Naive thymus-derived CD8-positive, alpha-beta T cell (primary cell): ENCODE data around the gene BRD8. TPM values are rescaled to one million over a fixed set of nuclear protein-coding genes. Genes with fewer than 3 reads are reported as not detected.
A peak's percentile ranks its signal among the peaks of the same experiment; 100 is the strongest.

Experiments
- ATAC-seq, 2 donors: fragments of 150-1000 bp; cut with Tn5 transposase in 1 of 2; sonication (Bioruptor Pico), chemical (Tn5 transposase) in 1 of 2; 1 replicate in 1 of 2; 2 replicates in 1 of 2; pipeline ENCODE4 v1.10.0; 2021; ENCODE audit warnings: mild to moderate bottlenecking in 2 of 2, moderate library complexity in 2 of 2
- POLR2A ChIA-PET: fragments of 350-600 bp; sonication (Branson Sonifier 250); formaldehyde crosslinking; loops from one replicate; lab custom pipeline; 2021; ENCODE audit warnings: antibody characterized with exemption; lab: Charles Lee
- DNase-seq, 10 donors: peaks; one replicate each; pipeline versions ENCODE4 v3.0.0 to v3.0.0-alpha.2; 2020 to 2022
- H3K27ac Mint-ChIP-seq, 10 donors: one replicate each; pipeline ENCODE4 v1.8.0; 2020 to 2022; ENCODE audit warnings: mild to moderate bottlenecking in 10 of 10, mixed read lengths in 10 of 10, moderate library complexity in 4 of 10, inconsistent platforms in 1 of 10
- H3K27me3 Mint-ChIP-seq, 5 donors: one replicate each; pipeline ENCODE4 v1.8.0; 2021 to 2022; ENCODE audit warnings: mixed read lengths in 5 of 5
- H3K36me3 Mint-ChIP-seq, 3 donors: one replicate each; pipeline ENCODE4 v1.8.0; 2020 to 2022; ENCODE audit warnings: mixed read lengths in 3 of 3, mild to moderate bottlenecking in 2 of 3, inconsistent platforms in 1 of 3
- H3K4me1 Mint-ChIP-seq, 4 donors: one replicate each; pipeline ENCODE4 v1.8.0; 2021 to 2022; ENCODE audit warnings: mixed read lengths in 4 of 4
- H3K4me3 Mint-ChIP-seq, 10 donors: one replicate each; pipeline ENCODE4 v1.8.0; 2020 to 2022; ENCODE audit warnings: mild to moderate bottlenecking in 10 of 10, mixed read lengths in 10 of 10, moderate library complexity in 6 of 10, inconsistent platforms in 1 of 10
- H3K9me3 Mint-ChIP-seq, 9 donors: one replicate each; pipeline ENCODE4 v1.8.0; 2020 to 2022; ENCODE audit warnings: mixed read lengths in 9 of 9, mild to moderate bottlenecking in 3 of 9, inconsistent platforms in 1 of 9, moderate library complexity in 1 of 9
- polyA plus RNA-seq, 3 donors: library from polyadenylated mRNA; unstranded; fragments of 300-500 nt; fragmentation: Illumina TruSeq; gene quantifications; one replicate each; pipeline ENCODE4 v1.2.3, GENCODE V29; 2021
- total RNA-seq, 8 experiments: library from RNA in 2 of 8; stranded (reverse) in 2 of 8; gene quantifications; one replicate each; pipeline ENCODE4 v1.2.3 and lab custom pipeline; 2021 to 2026

BRD8 gene
- total and polyA plus RNA-seq, 5 experiments from 2014 or later, result 24.0 to 77.4 (median 37.7) TPM

DNA sequence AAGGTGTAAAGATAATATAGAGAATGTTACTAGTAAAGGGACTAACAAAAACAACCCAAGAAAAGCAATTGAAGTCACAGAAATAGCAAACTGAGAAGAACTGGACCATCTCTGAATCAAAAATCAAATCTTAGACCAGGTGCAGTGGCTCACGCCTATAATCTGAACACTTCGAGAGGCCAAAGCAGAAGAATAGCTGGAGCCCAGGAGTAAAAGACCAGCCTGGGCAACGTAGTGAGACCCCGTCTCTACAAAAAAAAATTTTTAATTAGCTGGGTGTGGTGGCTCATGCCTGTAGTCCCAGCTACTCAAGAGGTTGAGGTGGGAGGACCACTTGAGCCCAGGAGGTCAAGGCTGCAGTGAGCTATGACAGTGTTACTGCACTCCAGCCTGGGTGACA lies 67.2 kb downstream of the BRD8 start:
- H3K27me3 Mint-ChIP-seq, result peaks cover 0 to 1% (median 0%) of the 10 kb centered on the region in 5 donors
- POLR2A ChIA-PET, result no interaction called here
- H3K4me1 Mint-ChIP-seq, result peaks cover 0 to 1% (median 0%) of the 10 kb centered on the region in 4 donors
- H3K9me3 Mint-ChIP-seq, result no peaks in the 10 kb centered on the region
- ATAC-seq (no peak), DNase-seq (no peak)
- H3K27ac Mint-ChIP-seq, result no peak overlapping the region
- no peak overlapping the region for H3K4me3 Mint-ChIP-seq
- H3K36me3 Mint-ChIP-seq, result no peaks in the 10 kb centered on the region

DNA sequence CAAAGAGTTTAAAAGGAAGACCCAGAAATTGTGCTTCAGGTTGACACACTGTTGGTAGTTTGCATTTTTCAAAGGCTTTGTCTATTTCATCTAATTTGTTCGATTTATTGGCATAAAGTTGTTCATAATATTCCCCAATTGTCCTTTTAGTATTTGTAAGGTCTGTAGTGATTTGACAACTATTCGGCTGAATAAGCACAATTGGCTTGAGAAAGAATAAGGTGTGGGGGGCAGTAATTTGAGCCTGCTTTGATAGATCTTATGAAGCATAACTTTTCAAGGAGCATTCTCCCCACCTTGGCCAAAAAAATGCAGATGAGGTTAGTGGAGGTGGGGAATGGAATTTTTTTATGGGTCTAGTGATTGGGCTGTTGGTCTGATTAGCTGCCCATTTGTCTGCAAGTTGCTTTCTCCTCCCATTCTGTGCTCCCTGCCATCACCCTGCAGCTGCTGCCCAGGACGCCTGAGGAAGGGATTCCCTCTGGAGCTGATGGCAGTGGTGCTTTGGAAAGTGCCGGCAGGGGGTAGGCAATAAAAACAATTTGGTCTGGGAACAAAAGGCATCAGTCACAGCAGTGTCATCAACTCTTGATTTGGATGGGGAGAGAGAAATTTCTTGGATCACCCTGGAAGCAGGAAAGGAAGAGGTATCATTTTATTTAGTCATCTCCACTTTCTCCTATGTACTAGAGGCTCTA lies 68.0 kb downstream of the BRD8 start:
- Mint-ChIP-seq H3K9me3 (no peaks in the 10 kb centered on the region), H3K4me1 (peaks cover 0 to 1% (median 0%) of the 10 kb centered on the region in 4 donors), H3K27ac (no peak overlapping the region), H3K27me3 (peaks cover 0 to 1% (median 0%) of the 10 kb centered on the region in 5 donors), H3K36me3 (no peaks in the 10 kb centered on the region), H3K4me3 (no peak overlapping the region)
- DNase-seq (no peak), ATAC-seq (no peak)
- POLR2A ChIA-PET, result no interaction called here

DNA sequence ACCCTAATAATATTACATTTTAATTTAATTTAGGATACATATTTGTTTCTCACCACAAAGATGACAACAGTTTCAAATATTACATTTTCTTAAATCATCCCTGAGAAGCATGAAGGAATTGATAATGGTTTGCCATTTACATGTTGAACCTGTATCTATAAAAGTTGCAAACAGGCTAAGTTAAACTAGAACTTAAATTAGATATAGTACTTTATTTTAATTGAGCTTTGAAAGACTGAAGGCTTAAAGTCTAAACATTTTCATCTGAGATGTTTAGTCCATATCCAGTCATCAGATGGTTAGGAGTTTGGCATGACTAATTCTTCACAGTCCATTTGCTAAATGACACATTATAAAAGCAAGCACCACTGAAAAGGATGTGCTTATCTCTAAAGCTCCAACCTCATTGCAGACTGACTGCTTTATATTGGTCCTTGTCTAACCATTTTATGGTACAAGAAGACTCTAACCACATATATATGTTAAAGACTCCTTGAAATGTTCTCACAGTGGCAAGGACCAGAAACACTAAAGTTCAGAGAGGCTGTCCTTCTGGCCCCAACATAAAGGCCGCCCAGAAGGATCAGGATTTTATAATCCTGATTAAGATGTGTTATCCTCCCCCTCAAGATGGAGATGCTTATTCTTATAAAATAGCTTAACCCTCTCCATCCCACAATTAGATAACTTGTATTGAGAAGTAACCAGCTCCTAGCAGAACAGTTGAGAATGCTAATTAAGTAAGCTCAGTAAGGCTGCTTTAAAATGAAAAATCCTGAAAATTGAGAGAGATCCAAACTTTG lies 68.8 kb downstream of the BRD8 start:
- H3K36me3 Mint-ChIP-seq, result no peaks in the 10 kb centered on the region
- POLR2A ChIA-PET, result no interaction called here
- ATAC-seq (no peak), DNase-seq (no peak)
- H3K4me1 Mint-ChIP-seq, result peaks cover 0 to 1% (median 0%) of the 10 kb centered on the region in 4 donors
- H3K9me3 Mint-ChIP-seq, result no peaks in the 10 kb centered on the region
- H3K27ac Mint-ChIP-seq, result no peak overlapping the region
- H3K27me3 Mint-ChIP-seq, result peaks cover 0 to 1% (median 0%) of the 10 kb centered on the region in 5 donors
- no peak overlapping the region for H3K4me3 Mint-ChIP-seq

DNA sequence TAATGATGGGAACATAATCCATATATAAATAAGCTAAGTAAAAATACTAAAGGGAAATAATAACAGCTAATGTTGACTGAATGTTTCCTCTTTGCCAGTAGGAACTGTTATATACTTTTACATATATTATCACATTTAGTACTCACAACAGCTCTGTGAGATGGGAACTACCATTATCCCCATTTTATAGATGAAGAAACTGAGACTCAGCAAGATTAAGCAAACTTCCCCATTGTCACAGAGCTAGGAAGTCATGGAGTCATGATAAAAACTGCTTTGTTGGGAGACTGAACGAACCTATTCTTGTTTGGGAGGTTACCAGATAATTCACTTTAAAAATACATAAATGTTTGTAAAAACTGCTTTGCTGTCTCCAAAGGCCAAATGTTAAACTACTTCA lies 71.2 kb downstream of the BRD8 start:
- Mint-ChIP-seq H3K4me1 (peaks cover 0 to 7% (median under 1%) of the 10 kb centered on the region in 4 donors), H3K9me3 (no peaks in the 10 kb centered on the region), H3K27me3 (peaks cover 0 to 1% (median 0%) of the 10 kb centered on the region in 5 donors), H3K4me3 (no peak overlapping the region), H3K36me3 (no peaks in the 10 kb centered on the region), H3K27ac (no peak overlapping the region)
- POLR2A ChIA-PET, result no interaction called here
- ATAC-seq, result no peak
- no peak for DNase-seq

DNA sequence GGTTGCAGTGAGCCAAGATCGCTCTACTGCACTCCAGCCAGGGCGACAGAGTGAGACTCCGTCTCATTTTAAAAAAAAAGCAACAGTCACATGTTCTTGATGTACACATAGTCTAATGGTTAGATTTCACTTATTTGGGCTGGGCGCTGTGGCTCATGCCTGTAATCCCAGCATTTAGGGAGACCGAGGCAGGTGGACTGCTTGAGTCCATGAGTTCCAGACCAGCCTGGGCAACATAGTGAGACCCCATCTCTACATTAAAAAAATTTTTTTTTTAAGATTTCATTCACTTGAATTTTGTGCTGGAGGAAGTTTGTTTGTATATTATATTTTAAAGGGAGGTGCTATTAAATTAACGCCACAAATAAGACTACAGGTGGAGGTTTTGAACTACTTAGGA lies 72.7 kb downstream of the BRD8 start:
- H3K27ac Mint-ChIP-seq, result no peak overlapping the region
- peaks cover 0 to 7% (median under 1%) of the 10 kb centered on the region in 4 donors for H3K4me1 Mint-ChIP-seq
- no peak overlapping the region for H3K4me3 Mint-ChIP-seq
- peaks cover 0 to 8% (median 3%) of the 10 kb centered on the region in 5 donors for H3K27me3 Mint-ChIP-seq
- H3K9me3 Mint-ChIP-seq, result no peaks in the 10 kb centered on the region
- POLR2A ChIA-PET, result no interaction called here
- H3K36me3 Mint-ChIP-seq, result no peaks in the 10 kb centered on the region
- no peak for DNase-seq
- ATAC-seq, result no peak

- Mint-ChIP-seq H3K4me3 (no peak overlapping the region), H3K27ac (no peak overlapping the region), H3K36me3 (peaks cover 0 to 7% (median 0%) of the 10 kb centered on the region in 3 donors), H3K4me1 (peaks cover 0 to 7% (median 0%) of the 10 kb centered on the region in 4 donors), H3K9me3 (no peaks in the 10 kb centered on the region), H3K27me3 (peaks cover 6 to 16% (median 10%) of the 10 kb centered on the region in 5 donors)
- ATAC-seq (no peak), DNase-seq (no peak)
- POLR2A ChIA-PET, result no interaction called here
Observed at GRCh38 chr5:138103319-138103637, 75.2 kb downstream of the BRD8 start.

DNA sequence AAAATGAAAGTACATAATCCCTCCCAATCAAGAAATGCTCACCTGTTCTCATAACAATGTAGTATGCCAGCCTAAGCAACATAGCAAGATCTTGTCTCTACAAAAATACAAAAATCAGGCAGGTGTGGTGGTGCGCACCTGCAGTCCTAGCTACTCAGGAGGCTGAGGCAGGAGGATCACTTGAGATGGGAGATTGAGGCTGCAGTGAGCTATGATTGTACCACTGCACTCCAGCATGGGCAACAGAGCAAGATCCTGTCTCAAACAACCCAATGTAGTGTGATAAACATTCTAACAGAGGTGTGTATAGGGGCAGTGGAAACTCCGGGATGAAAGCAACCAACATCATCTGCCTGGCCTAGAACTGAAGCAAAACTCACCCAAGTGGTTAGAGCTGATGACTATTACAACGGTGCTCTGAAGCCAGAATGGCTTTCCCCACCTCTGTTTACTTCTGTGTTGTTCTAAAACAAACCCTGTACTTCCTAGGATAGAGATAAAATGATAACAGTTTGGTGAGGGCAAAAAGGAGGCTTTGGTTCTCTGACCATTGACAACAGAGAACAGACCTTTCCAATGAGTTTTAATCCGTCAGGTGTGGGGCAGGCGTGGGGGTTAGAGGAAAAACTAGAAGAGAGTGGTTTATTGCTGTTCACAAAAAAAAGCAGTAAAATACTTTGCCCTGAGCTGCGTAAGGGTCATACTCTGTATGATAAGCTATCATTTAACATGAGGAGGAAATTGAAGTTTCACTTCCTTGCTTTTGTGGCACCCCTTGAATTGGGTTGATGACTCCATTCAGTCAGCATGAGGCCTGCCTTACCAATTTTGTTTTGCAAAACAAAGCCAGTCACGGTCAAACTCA lies 75.7 kb downstream of the BRD8 start:
- H3K27ac Mint-ChIP-seq, result peak overlapping the region in 1 of 10 donors; percentile 40
- H3K9me3 Mint-ChIP-seq, result no peaks in the 10 kb centered on the region
- ATAC-seq (no peak), DNase-seq (no peak)
- POLR2A ChIA-PET, result no interaction called here
- H3K27me3 Mint-ChIP-seq, result peaks cover 6 to 16% (median 12%) of the 10 kb centered on the region in 5 donors
- peaks cover 0 to 7% (median 0%) of the 10 kb centered on the region in 4 donors for H3K4me1 Mint-ChIP-seq
- no peak overlapping the region for H3K4me3 Mint-ChIP-seq
- H3K36me3 Mint-ChIP-seq, result peaks cover 0 to 7% (median 0%) of the 10 kb centered on the region in 3 donors

GRCh38 chr5:138096997-138097828 lies 81.2 kb downstream of the BRD8 start:
- peaks cover 0 to 1% (median 0%) of the 10 kb centered on the region in 9 donors for H3K9me3 Mint-ChIP-seq
- peak overlapping the region in 1 of 10 donors; percentile 4 for H3K4me3 Mint-ChIP-seq
- ATAC-seq, result no peak
- DNase-seq, result no peak
- POLR2A ChIA-PET, result no interaction called here
- peaks cover 20 to 35% (median 28%) of the 10 kb centered on the region in 4 donors for H3K4me1 Mint-ChIP-seq
- peaks cover 6 to 20% (median 12%) of the 10 kb centered on the region in 5 donors for H3K27me3 Mint-ChIP-seq
- H3K36me3 Mint-ChIP-seq, result peaks cover 0 to 7% (median 0%) of the 10 kb centered on the region in 3 donors
- H3K27ac Mint-ChIP-seq, result peak overlapping the region in 3 of 10 donors; percentile 53 to 81 (median 60)

GRCh38 chr5:138096363-138096762 lies 82.1 kb downstream of the BRD8 start:
- DNase-seq (no peak), ATAC-seq (peak in 1 of 2 donors; percentile 35)
- POLR2A ChIA-PET, result interaction anchor here (0.6 kb wide), 1 partner anchor 308 kb away, joined by 3 read pairs; no protein-coding TSS in a partner anchor

DNA sequence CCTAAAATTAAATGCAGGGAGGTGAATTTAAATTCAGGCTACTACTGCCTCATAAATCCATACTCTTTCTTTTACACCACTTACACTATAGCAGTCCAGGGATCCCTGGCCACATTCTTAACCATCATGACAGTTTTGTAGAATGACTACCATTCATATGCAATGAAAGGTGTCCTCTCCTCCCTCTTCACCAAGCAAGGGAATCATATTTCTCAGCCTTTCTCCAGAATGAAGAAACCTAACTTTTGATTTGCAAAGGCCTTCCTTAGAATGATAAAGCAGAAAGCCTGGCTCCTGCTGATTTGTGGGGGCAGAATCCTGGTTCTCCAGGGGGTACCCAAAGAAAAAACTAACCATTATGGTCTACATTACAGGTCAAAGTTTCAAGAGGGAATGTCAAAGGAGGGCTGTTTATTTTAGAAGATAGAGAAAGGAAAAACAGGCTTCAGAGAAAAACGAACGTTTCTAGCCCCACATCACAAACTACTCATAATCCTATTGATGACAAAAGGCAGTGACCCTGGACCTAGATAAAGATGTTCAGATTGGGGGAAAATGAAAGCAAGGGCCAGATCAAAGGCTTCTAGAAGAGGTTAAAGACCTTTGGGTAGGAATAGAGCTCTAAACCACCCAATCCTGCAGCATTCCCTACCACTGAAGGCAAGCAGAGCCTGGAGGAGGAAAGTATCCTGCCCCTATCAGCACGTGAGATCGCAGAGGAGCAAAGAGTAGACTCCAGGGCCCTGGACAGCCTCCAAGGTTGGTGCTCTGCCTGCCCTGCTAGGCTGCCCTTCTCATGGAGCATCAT lies 83.1 kb downstream of the BRD8 start:
- H3K36me3 Mint-ChIP-seq, result peaks cover 0 to 7% (median 0%) of the 10 kb centered on the region in 3 donors
- no peak overlapping the region for H3K4me3 Mint-ChIP-seq
- H3K4me1 Mint-ChIP-seq, result peaks cover 20 to 36% (median 28%) of the 10 kb centered on the region in 4 donors
- DNase-seq (no peak), ATAC-seq (no peak)
- POLR2A ChIA-PET, result interaction anchor here (0.5 kb wide), 1 partner anchor 14 kb away, joined by 3 read pairs; no protein-coding TSS in a partner anchor
- H3K27ac Mint-ChIP-seq, result peak overlapping the region in 6 of 10 donors; percentile 7 to 80 (median 44)
- H3K27me3 Mint-ChIP-seq, result peaks cover 6 to 13% (median 9%) of the 10 kb centered on the region in 5 donors
- peaks cover 0 to 1% (median 0%) of the 10 kb centered on the region in 9 donors for H3K9me3 Mint-ChIP-seq

More at GRCh38 chr5:138096363-138096762, 82.1 kb downstream of the BRD8 start:
- Mint-ChIP-seq H3K27ac (peak overlapping the region in 6 of 10 donors; percentile 6 to 73 (median 32)), H3K4me1 (peaks cover 20 to 36% (median 28%) of the 10 kb centered on the region in 4 donors), H3K36me3 (peaks cover 0 to 7% (median 0%) of the 10 kb centered on the region in 3 donors), H3K4me3 (no peak overlapping the region), H3K9me3 (peaks cover 0 to 1% (median 0%) of the 10 kb centered on the region in 9 donors), H3K27me3 (peaks cover 6 to 17% (median 12%) of the 10 kb centered on the region in 5 donors)

DNA sequence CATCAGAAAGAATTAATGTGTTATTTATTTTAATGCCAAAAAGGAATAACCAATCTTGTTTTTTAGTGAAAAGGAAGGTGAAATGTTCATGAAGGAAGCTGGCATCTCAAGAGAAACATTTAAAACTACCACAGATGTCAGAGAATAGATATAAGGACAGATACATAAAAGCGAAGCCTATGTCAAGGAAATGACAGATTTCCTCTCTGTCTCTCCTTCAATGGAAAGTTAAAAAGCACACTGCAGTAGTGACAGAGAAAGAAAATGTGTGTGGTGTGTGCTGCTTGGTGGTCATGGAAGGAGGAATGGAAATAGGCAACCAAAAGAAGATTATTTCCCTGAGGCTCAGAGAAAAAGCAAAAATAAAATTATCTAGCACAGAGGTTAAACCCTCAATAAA lies 85.4 kb downstream of the BRD8 start:
- Mint-ChIP-seq H3K4me1 (peaks cover 20 to 36% (median 28%) of the 10 kb centered on the region in 4 donors), H3K9me3 (peaks cover 0 to 1% (median 0%) of the 10 kb centered on the region in 9 donors), H3K36me3 (no peaks in the 10 kb centered on the region), H3K4me3 (peak overlapping the region in 3 of 10 donors; percentile 44 to 49 (median 48)), H3K27ac (peak overlapping the region in 9 of 10 donors; percentile 14 to 91 (median 53)), H3K27me3 (peaks cover 0 to 5% (median 0%) of the 10 kb centered on the region in 5 donors)
- POLR2A ChIA-PET, result no interaction called here
- ATAC-seq (peak; percentile 76 to 92), DNase-seq (peak in 3 of 10 donors; percentile 20 to 55 (median 54))
